Measurements from ENCODE around the gene IGFLR1. TPM values are rescaled to one million over a fixed set of nuclear protein-coding genes. Genes with fewer than 3 reads are reported as not detected.
"Not testable (repeated sequence)": the region's sequence is repeated elsewhere in the genome, so short reads cannot be mapped to it uniquely, and the experiment has no call there.

IGFLR1 gene
- polyA plus RNA-seq, 1 donor: 3.8 TPM

GRCh38 chr19:35727956-35728706 is 14.1 kb downstream of the IGFLR1 start:
- Histone ChIP-seq H3K4me3 (ENCODE audit: low read length) (no peak overlapping the region), H3K4me1 (ENCODE audit: control insufficient read depth, insufficient read depth, low read length) (no peaks in the 10 kb centered on the region), H3K36me3 (ENCODE audit: control insufficient read depth, insufficient read depth, low read length) (peaks cover 97% of the 10 kb centered on the region), H3K9me3 (ENCODE audit: control insufficient read depth, low read depth, low read length) (no peaks in the 10 kb centered on the region), H3K27ac (ENCODE audit: low read length) (no peak overlapping the region), H3K27me3 (ENCODE audit: control insufficient read depth, insufficient read depth, low read length) (no peaks in the 10 kb centered on the region)
- no peak for DNase-seq
- 93% methylated on average over 3 of the region's 19 CpGs for WGBS (ENCODE audit: insufficient coverage, low lambda C conversion rate)

- Histone ChIP-seq H3K36me3 (ENCODE audit: control insufficient read depth, insufficient read depth, low read length) (peaks cover 99% of the 10 kb centered on the region), H3K27me3 (ENCODE audit: control insufficient read depth, insufficient read depth, low read length) (no peaks in the 10 kb centered on the region), H3K27ac (ENCODE audit: low read length) (no peak overlapping the region), H3K4me1 (ENCODE audit: control insufficient read depth, insufficient read depth, low read length) (no peaks in the 10 kb centered on the region), H3K9me3 (ENCODE audit: control insufficient read depth, low read depth, low read length) (no peaks in the 10 kb centered on the region), H3K4me3 (ENCODE audit: low read length) (no peak overlapping the region)
- no peak for DNase-seq
- WGBS (ENCODE audit: insufficient coverage, low lambda C conversion rate): no CpG with 5 or more reads among the region's 25 CpGs
Observed at GRCh38 chr19:35727053-35727955, 14.9 kb downstream of the IGFLR1 start.

GRCh38 chr19:35725216-35725861 is 16.9 kb downstream of the IGFLR1 start:
- Histone ChIP-seq H3K27ac (ENCODE audit: low read length) (no peak overlapping the region), H3K36me3 (ENCODE audit: control insufficient read depth, insufficient read depth, low read length) (peaks cover 92% of the 10 kb centered on the region), H3K27me3 (ENCODE audit: control insufficient read depth, insufficient read depth, low read length) (no peaks in the 10 kb centered on the region), H3K4me3 (ENCODE audit: low read length) (no peak overlapping the region), H3K9me3 (ENCODE audit: control insufficient read depth, low read depth, low read length) (no peaks in the 10 kb centered on the region), H3K4me1 (ENCODE audit: control insufficient read depth, insufficient read depth, low read length) (no peaks in the 10 kb centered on the region)
- DNase-seq: no peak
- WGBS (ENCODE audit: insufficient coverage, low lambda C conversion rate): no CpG with 5 or more reads among the region's 23 CpGs

- no CpG with 5 or more reads among the region's 12 CpGs for WGBS (ENCODE audit: insufficient coverage, low lambda C conversion rate)
- peaks cover 92% of the 10 kb centered on the region for H3K36me3 ChIP-seq (ENCODE audit: control insufficient read depth, insufficient read depth, low read length)
Observed at GRCh38 chr19:35724560-35724959, 17.7 kb downstream of the IGFLR1 start.

GRCh38 chr19:35724132-35724531 is 18.1 kb downstream of the IGFLR1 start:
- H3K27me3 ChIP-seq (ENCODE audit: control insufficient read depth, insufficient read depth, low read length); H3K4me3 ChIP-seq (ENCODE audit: low read length); H3K9me3 ChIP-seq (ENCODE audit: control insufficient read depth, low read depth, low read length); H3K27ac ChIP-seq (ENCODE audit: low read length); H3K4me1 ChIP-seq (ENCODE audit: control insufficient read depth, insufficient read depth, low read length); DNase-seq: not testable (repeated sequence)
- WGBS (ENCODE audit: insufficient coverage, low lambda C conversion rate): no CpG with 5 or more reads among the region's 7 CpGs
- H3K36me3 ChIP-seq (ENCODE audit: control insufficient read depth, insufficient read depth, low read length): peaks cover 89% of the 10 kb centered on the region

More at GRCh38 chr19:35724560-35724959, 17.7 kb downstream of the IGFLR1 start:
- no peak for DNase-seq
- Histone ChIP-seq H3K4me1 (ENCODE audit: control insufficient read depth, insufficient read depth, low read length) (peaks cover 3% of the 10 kb centered on the region), H3K9me3 (ENCODE audit: control insufficient read depth, low read depth, low read length) (no peaks in the 10 kb centered on the region), H3K27me3 (ENCODE audit: control insufficient read depth, insufficient read depth, low read length) (no peaks in the 10 kb centered on the region), H3K4me3 (ENCODE audit: low read length) (no peak overlapping the region), H3K27ac (ENCODE audit: low read length) (no peak overlapping the region)

- no CpG with 5 or more reads among the region's 24 CpGs for WGBS (ENCODE audit: insufficient coverage, low lambda C conversion rate)
- no peak for DNase-seq
- no peaks in the 10 kb centered on the region for H3K27me3 ChIP-seq (ENCODE audit: control insufficient read depth, insufficient read depth, low read length)
- peaks cover 85% of the 10 kb centered on the region for H3K36me3 ChIP-seq (ENCODE audit: control insufficient read depth, insufficient read depth, low read length)
- no peaks in the 10 kb centered on the region for H3K9me3 ChIP-seq (ENCODE audit: control insufficient read depth, low read depth, low read length)
- H3K4me3 ChIP-seq (ENCODE audit: low read length): no peak overlapping the region
- no peak overlapping the region for H3K27ac ChIP-seq (ENCODE audit: low read length)
- peaks cover 11% of the 10 kb centered on the region for H3K4me1 ChIP-seq (ENCODE audit: control insufficient read depth, insufficient read depth, low read length)
Observed at GRCh38 chr19:35723671-35724070, 18.6 kb downstream of the IGFLR1 start.

- peaks cover 77% of the 10 kb centered on the region for H3K36me3 ChIP-seq (ENCODE audit: control insufficient read depth, insufficient read depth, low read length)
- WGBS (ENCODE audit: insufficient coverage, low lambda C conversion rate): no CpG with 5 or more reads among the region's 16 CpGs
- no peaks in the 10 kb centered on the region for H3K9me3 ChIP-seq (ENCODE audit: control insufficient read depth, low read depth, low read length)
- no peaks in the 10 kb centered on the region for H3K27me3 ChIP-seq (ENCODE audit: control insufficient read depth, insufficient read depth, low read length)
- no peak overlapping the region for H3K27ac ChIP-seq (ENCODE audit: low read length)
- H3K4me3 ChIP-seq (ENCODE audit: low read length): no peak overlapping the region
- peaks cover 11% of the 10 kb centered on the region for H3K4me1 ChIP-seq (ENCODE audit: control insufficient read depth, insufficient read depth, low read length)
- DNase-seq: no peak
Observed at GRCh38 chr19:35722897-35723296, 19.4 kb downstream of the IGFLR1 start.

- DNase-seq: no peak
- H3K27me3 ChIP-seq (ENCODE audit: control insufficient read depth, insufficient read depth, low read length): no peaks in the 10 kb centered on the region
- H3K9me3 ChIP-seq (ENCODE audit: control insufficient read depth, low read depth, low read length): no peaks in the 10 kb centered on the region
- peaks cover 72% of the 10 kb centered on the region for H3K36me3 ChIP-seq (ENCODE audit: control insufficient read depth, insufficient read depth, low read length)
- H3K4me3 ChIP-seq (ENCODE audit: low read length): no peak overlapping the region
- H3K27ac ChIP-seq (ENCODE audit: low read length): no peak overlapping the region
- H3K4me1 ChIP-seq (ENCODE audit: control insufficient read depth, insufficient read depth, low read length): peaks cover 11% of the 10 kb centered on the region
- WGBS (ENCODE audit: insufficient coverage, low lambda C conversion rate): no CpG with 5 or more reads among the region's 14 CpGs
Observed at GRCh38 chr19:35722461-35722860, 19.8 kb downstream of the IGFLR1 start.

- no peak for DNase-seq
- Histone ChIP-seq H3K36me3 (ENCODE audit: control insufficient read depth, insufficient read depth, low read length) (peaks cover 63% of the 10 kb centered on the region), H3K27me3 (ENCODE audit: control insufficient read depth, insufficient read depth, low read length) (no peaks in the 10 kb centered on the region), H3K4me1 (ENCODE audit: control insufficient read depth, insufficient read depth, low read length) (peaks cover 11% of the 10 kb centered on the region), H3K27ac (ENCODE audit: low read length) (no peak overlapping the region), H3K4me3 (ENCODE audit: low read length) (no peak overlapping the region), H3K9me3 (ENCODE audit: control insufficient read depth, low read depth, low read length) (no peaks in the 10 kb centered on the region)
- WGBS (ENCODE audit: insufficient coverage, low lambda C conversion rate): no CpG with 5 or more reads among the region's 16 CpGs
Observed at GRCh38 chr19:35721374-35721773, 20.9 kb downstream of the IGFLR1 start.

GRCh38 chr19:35720648-35721047 is 21.6 kb downstream of the IGFLR1 start:
- WGBS (ENCODE audit: insufficient coverage, low lambda C conversion rate): no CpG with 5 or more reads among the region's 17 CpGs
- Histone ChIP-seq H3K4me3 (ENCODE audit: low read length) (no peak overlapping the region), H3K27ac (ENCODE audit: low read length) (no peak overlapping the region), H3K4me1 (ENCODE audit: control insufficient read depth, insufficient read depth, low read length) (peaks cover 16% of the 10 kb centered on the region), H3K36me3 (ENCODE audit: control insufficient read depth, insufficient read depth, low read length) (peaks cover 55% of the 10 kb centered on the region), H3K9me3 (ENCODE audit: control insufficient read depth, low read depth, low read length) (no peaks in the 10 kb centered on the region), H3K27me3 (ENCODE audit: control insufficient read depth, insufficient read depth, low read length) (no peaks in the 10 kb centered on the region)
- DNase-seq: no peak
